NCI-H748 (cell line): ENCODE data around the gene SERHL2.
"Not testable (repeated sequence)": the region's sequence is repeated elsewhere in the genome, so short reads cannot be mapped to it uniquely, and the experiment has no call there.

Source experiments
- DNase-seq: peaks from one replicate; lab custom pipeline; 2025; ENCODE audit not compliant: unreplicated experiment; lab: John Stamatoyannopoulos, UW

SERHL2 gene

GRCh38 chr22:42553475-42554361 lies at the start of gene SERHL2:
TSS of gene SERHL2 (plus strand) at chr22:42553956. CDS start at chr22:42554021, 65 bp downstream.
- DNase-seq, result peak; percentile 81

- not testable (repeated sequence) for DNase-seq
Measured at GRCh38 chr22:42508327-42508974, 45.3 kb upstream of the SERHL2 start.

- not testable (repeated sequence) for DNase-seq
Measured at GRCh38 chr22:42508975-42509364, 44.8 kb upstream of the SERHL2 start.

GRCh38 chr22:42509548-42509947 lies 44.2 kb upstream of the SERHL2 start:
- peak; percentile 29 for DNase-seq

GRCh38 chr22:42511401-42511891 lies 42.3 kb upstream of the SERHL2 start:
- DNase-seq, result no peak

GRCh38 chr22:42512273-42512990 lies 41.3 kb upstream of the SERHL2 start:
- DNase-seq, result peak; percentile 14

- not testable (repeated sequence) for DNase-seq
Measured at GRCh38 chr22:42514331-42514730, 39.4 kb upstream of the SERHL2 start.

- not testable (repeated sequence) for DNase-seq
Measured at GRCh38 chr22:42515304-42515703, 38.5 kb upstream of the SERHL2 start.

GRCh38 chr22:42515896-42516295 lies 37.9 kb upstream of the SERHL2 start:
- DNase-seq, result no peak

GRCh38 chr22:42517103-42517502 lies 36.7 kb upstream of the SERHL2 start:
- DNase-seq, result not testable (repeated sequence)

GRCh38 chr22:42518638-42519524 lies 34.9 kb upstream of the SERHL2 start:
- peak; percentile 15 for DNase-seq

GRCh38 chr22:42519525-42520401 lies 34.0 kb upstream of the SERHL2 start, which contains the start of gene RRP7A:
TSS of gene RRP7A (minus strand) at chr22:42519796. CDS start at chr22:42519786, 10 bp downstream.
- peak; percentile 77 for DNase-seq

- DNase-seq, result no peak
Measured at GRCh38 chr22:42521228-42521546, 32.6 kb upstream of the SERHL2 start.

GRCh38 chr22:42522546-42522945 lies 31.2 kb upstream of the SERHL2 start:
- DNase-seq, result no peak

GRCh38 chr22:42528591-42529307 lies 25.0 kb upstream of the SERHL2 start:
- no peak for DNase-seq

GRCh38 chr22:42529435-42529834 lies 24.3 kb upstream of the SERHL2 start:
- DNase-seq, result not testable (repeated sequence)

GRCh38 chr22:42531401-42532084 lies 22.2 kb upstream of the SERHL2 start:
- DNase-seq, result not testable (repeated sequence)

- no peak for DNase-seq
Measured at GRCh38 chr22:42533638-42533977, 20.1 kb upstream of the SERHL2 start.
